ENCODE data around the gene LTBP4. TPM values are rescaled to one million over a fixed set of nuclear protein-coding genes. Genes with fewer than 3 reads are reported as not detected.

LTBP4 gene
- total RNA-seq, 1 donor from 2014 or later = 75.1 TPM

DNA sequence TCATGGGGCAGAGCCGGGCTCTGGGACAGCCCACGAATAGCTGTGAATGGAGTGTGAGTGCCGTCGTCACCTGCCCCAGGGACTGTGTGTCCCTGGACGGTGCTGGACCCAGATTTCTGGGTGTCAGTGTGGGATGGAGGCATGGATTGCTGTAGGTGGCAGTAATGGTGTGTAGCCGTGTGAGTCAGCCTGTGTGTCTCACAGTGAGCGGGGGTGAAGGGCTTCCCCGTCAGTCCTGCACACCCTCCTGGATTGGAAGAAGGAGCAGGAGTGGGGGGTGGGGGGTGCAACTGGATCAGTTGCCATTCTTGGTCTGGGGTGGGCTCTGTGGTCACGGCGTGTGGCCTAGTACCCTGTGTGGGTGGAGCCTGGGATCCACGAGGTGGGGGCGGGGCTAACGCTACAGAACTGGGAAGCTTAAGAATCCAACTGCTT, 6.5 kb upstream of the LTBP4 start:
- TF ChIP-seq, protein P1, sequence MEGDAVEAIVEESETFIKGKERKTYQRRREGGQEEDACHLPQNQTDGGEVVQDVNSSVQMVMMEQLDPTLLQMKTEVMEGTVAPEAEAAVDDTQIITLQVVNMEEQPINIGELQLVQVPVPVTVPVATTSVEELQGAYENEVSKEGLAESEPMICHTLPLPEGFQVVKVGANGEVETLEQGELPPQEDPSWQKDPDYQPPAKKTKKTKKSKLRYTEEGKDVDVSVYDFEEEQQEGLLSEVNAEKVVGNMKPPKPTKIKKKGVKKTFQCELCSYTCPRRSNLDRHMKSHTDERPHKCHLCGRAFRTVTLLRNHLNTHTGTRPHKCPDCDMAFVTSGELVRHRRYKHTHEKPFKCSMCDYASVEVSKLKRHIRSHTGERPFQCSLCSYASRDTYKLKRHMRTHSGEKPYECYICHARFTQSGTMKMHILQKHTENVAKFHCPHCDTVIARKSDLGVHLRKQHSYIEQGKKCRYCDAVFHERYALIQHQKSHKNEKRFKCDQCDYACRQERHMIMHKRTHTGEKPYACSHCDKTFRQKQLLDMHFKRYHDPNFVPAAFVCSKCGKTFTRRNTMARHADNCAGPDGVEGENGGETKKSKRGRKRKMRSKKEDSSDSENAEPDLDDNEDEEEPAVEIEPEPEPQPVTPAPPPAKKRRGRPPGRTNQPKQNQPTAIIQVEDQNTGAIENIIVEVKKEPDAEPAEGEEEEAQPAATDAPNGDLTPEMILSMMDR (IDR thresholded peaks at IDR 0.05) = no peak
- H3K27me3 Mint-ChIP-seq = peaks cover 20% of the 10 kb centered on the region
- intact Hi-C loops (cut with micrococcal nuclease) = loop anchor here (5.0 kb wide), 1 partner anchor 172 kb away; no protein-coding TSS in a partner anchor
- DNase-seq (no peak), ATAC-seq (ENCODE audit: low read depth) (no peak)
- ChIA-PET POLR2A (interaction anchor here (1.0 kb wide), 1 partner anchor 9 kb away, joined by 3 read pairs; no protein-coding TSS in a partner anchor), CTCF (interaction anchor here (1.4 kb wide), 1 partner anchor 24 kb away, joined by 6 read pairs; no protein-coding TSS in a partner anchor)
- peaks cover 18% of the 10 kb centered on the region for H3K36me3 Mint-ChIP-seq (ENCODE audit: low read depth)
- peaks cover 21% of the 10 kb centered on the region for H3K4me1 Mint-ChIP-seq
- no peak overlapping the region for H3K27ac Mint-ChIP-seq
- no peaks in the 10 kb centered on the region for H3K9me3 Mint-ChIP-seq
- H3K4me3 Mint-ChIP-seq = no peak overlapping the region

DNA sequence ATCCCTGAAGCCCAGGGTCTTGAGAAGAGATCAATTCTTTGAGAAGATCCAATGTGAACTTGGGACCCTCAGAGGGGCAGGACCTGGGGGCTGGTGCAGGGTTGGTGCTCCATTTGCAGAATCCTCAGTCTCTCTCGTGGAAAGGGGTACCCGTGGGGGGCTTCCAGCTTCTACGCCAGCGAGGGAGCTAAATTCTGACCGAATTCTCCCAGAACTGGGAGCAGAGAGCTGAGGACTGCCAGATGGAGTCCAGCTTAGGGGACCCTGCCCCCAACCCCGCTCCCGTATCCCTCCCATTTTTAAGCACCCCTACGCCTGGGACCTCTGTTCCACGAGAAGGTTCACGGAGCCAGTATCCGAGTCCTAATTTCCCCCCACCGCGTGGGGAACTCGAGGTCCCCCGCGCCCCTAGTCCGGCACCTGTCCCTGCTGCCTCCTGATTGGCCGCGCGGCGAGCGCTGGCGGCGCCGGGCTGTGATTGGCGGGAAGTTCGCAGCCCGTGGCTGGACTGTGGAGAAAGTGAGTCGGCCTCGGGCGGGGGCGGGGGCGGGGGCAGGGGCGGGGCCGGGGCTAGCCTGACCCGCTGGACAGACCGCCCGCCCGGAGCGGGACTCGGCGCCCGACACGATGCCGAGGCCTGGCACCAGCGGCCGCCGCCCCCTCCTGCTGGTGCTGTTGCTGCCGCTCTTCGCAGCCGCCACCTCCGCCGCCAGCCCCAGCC, 4.4 kb upstream of the LTBP4 start:
- no peak for DNase-seq
- Mint-ChIP-seq H3K27me3 (peaks cover 31% of the 10 kb centered on the region), H3K27ac (no peak overlapping the region), H3K4me1 (peaks cover 33% of the 10 kb centered on the region), H3K9me3 (no peaks in the 10 kb centered on the region), H3K4me3 (no peak overlapping the region), H3K36me3 (ENCODE audit: low read depth) (peaks cover 3% of the 10 kb centered on the region)
- TF ChIP-seq, protein P1 (IDR thresholded peaks at IDR 0.05) = no peak
- POLR2A ChIA-PET = interaction anchor here (0.8 to 1.2 kb wide), 2 partner anchors 14 to 68 kb away, joined by 4 to 5 read pairs; no protein-coding TSS in a partner anchor
- intact Hi-C loops (cut with micrococcal nuclease) = loop anchor here (5.0 kb wide), 1 partner anchor 174 kb away; no protein-coding TSS in a partner anchor
- CTCF ChIA-PET = interaction anchor here (0.8 to 1.5 kb wide), 6 partner anchors 17 to 56 kb away, joined by 3 to 5 read pairs (median 4); no protein-coding TSS in a partner anchor
- ATAC-seq (ENCODE audit: low read depth) = no peak

DNA sequence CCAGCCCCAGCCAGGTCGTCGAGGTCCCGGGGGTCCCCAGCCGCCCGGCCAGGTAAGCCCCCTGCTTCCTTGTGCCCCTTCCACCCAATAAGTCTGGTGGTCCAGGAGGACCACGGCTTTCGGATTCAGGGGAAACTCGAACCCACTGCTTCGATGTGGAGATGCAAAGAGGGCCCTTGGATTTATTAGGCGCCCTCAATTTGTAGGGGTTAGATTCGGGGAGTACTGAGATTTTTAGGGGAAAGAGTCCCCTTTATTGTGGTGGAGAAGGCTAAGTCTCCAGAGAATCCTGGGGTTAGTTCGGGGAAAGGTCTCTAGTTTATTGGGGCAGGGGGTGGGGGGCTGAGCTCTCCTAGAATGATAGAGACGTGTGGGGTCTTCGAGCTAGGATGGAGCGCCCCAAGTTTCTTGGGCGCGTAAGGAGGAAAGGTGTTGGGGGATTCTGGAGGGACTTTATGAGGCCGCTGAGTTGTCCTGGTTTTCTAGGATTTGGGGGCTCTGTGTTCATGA, 3.8 kb upstream of the LTBP4 start:
- Mint-ChIP-seq H3K27ac (no peak overlapping the region), H3K4me1 (peaks cover 38% of the 10 kb centered on the region), H3K27me3 (peaks cover 32% of the 10 kb centered on the region), H3K4me3 (peak overlapping the region; percentile 50), H3K36me3 (ENCODE audit: low read depth) (no peaks in the 10 kb centered on the region), H3K9me3 (no peaks in the 10 kb centered on the region)
- ChIA-PET CTCF (interaction anchor here (0.9 to 3.7 kb wide), 3 partner anchors 27 to 56 kb away, joined by 3 to 19 read pairs (median 5); no protein-coding TSS in a partner anchor), POLR2A (interaction anchor here (1.2 to 3.9 kb wide), 2 partner anchors 13 to 27 kb away, joined by 4 to 25 read pairs; no protein-coding TSS in a partner anchor)
- no peak for DNase-seq
- TF ChIP-seq, protein P1 (IDR thresholded peaks at IDR 0.05) = no peak
- intact Hi-C loops (cut with micrococcal nuclease) = loop anchor here (5.0 kb wide), 1 partner anchor 175 kb away; no protein-coding TSS in a partner anchor
- no peak for ATAC-seq (ENCODE audit: low read depth)

DNA sequence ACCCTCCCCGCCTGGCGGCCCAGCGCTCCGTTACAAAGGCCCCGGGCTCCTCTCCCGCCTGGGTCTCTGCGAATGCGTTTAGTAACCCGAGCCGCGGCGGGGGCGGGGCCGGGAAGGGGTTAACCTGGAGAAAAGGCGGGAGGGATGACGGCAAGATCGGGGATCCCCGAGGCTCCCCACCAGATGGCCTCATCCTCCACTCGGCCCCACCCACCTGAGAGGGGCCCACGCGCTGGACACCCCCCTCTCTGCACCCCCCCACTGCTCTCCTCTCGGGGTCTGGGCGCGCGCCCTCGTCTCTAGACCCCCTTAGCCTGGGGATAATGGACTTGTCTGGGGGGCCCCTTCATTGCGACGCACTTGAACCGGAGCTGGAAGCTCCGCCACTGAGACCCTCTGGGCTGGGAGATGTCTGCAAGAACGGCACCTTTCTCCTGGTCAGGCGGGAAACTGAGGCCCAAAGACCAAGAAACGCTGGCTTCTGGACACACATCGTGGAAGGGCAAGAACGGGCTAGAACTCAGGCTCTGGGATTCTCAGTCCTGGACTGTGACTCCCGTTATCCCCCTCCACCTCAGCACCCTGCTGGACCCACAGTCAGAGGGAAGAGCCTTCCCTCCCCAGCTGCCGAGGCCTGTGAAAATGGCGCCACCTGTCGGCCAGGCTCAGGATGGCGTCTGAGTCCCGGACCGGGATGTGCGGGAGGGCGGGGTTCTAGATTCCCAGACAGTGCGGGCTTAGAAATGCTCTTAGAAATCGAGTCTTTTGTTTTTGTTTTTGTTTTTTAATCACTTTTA, 2.9 kb upstream of the LTBP4 start:
- ChIA-PET CTCF (interaction anchor here (0.6 to 3.7 kb wide), 10 partner anchors 11 to 459 kb away, joined by 3 to 19 read pairs (median 5); no protein-coding TSS in a partner anchor), POLR2A (interaction anchor here (0.5 to 3.9 kb wide), 4 partner anchors 19 to 159 kb away, joined by 4 to 25 read pairs (median 6); no protein-coding TSS in a partner anchor)
- Mint-ChIP-seq H3K27me3 (peaks cover 32% of the 10 kb centered on the region), H3K36me3 (ENCODE audit: low read depth) (no peaks in the 10 kb centered on the region), H3K9me3 (no peaks in the 10 kb centered on the region), H3K4me1 (peaks cover 46% of the 10 kb centered on the region), H3K27ac (no peak overlapping the region), H3K4me3 (no peak overlapping the region)
- TF ChIP-seq, protein P1 (IDR thresholded peaks at IDR 0.05) = peak; percentile 60
- DNase-seq = peak; percentile 82
- peak; percentile 66 for ATAC-seq (ENCODE audit: low read depth)
- intact Hi-C loops (cut with micrococcal nuclease) = loop anchor here (1.0 to 5.0 kb wide), 9 partner anchors 16 to 459 kb away; partner anchors contain the start of gene SHKBP1

All from activated B cell treated with CpG ODN at 0.5 μM for 24 hours (primary cell).